Astrocyte (in vitro differentiated cells and primary cell): ENCODE data around the gene PISD.

Source experiments
- CTCF ChIP-seq: IDR thresholded peaks from 2 replicates; pipeline ENCODE4 v1.5.1; 2011; ENCODE audit warnings: low read depth, mild to moderate bottlenecking, inconsistent platforms, low read length, moderate library complexity; ENCODE audit not compliant: insufficient read depth
- EZH2 ChIP-seq: IDR thresholded peaks from 2 replicates; pipeline ENCODE4 v1.6.1; 2012; ENCODE audit warnings: mild to moderate bottlenecking, low read length, inconsistent platforms; ENCODE audit not compliant: insufficient read depth

GRCh38 chr22:31628362-31628761 is 33.7 kb downstream of the PISD start:
- TF ChIP-seq CTCF = no peak
- no peak for TF ChIP-seq EZH2
